GM12801 (cell line): ENCODE data around the gene FIGLA.

Source experiments
- CTCF ChIP-seq: IDR thresholded peaks from one replicate; pipeline ENCODE4 v1.5.1; 2011; ENCODE audit warnings: control low read depth; ENCODE audit not compliant: insufficient read length; ENCODE audit errors: extremely low read depth

Gene FIGLA

GRCh38 chr2:70757966-70758365 is 32.5 kb downstream of the FIGLA start:
- no peak for TF ChIP-seq CTCF

- TF ChIP-seq CTCF = no peak
Observed at GRCh38 chr2:70757360-70757759, 33.1 kb downstream of the FIGLA start.

DNA sequence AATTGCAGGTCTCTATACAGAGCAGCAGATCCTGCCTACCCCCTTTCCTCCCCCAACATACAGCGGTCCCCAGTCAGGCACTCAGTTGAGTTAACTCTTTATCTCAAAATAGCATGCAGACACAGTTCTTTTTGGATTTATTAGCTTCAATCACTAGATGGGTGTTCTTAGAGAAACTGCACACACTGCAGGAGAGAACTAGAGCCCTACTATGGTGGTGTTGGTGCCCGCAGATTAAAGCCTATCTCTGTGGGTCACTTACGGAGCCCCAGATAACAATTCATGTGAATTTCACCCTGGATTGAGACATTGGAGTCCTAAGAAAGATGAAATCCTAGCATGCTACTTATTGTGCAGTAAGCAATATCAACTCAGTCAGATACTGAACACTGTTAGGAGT is 34.3 kb downstream of the FIGLA start:
- TF ChIP-seq CTCF = no peak

- no peak for TF ChIP-seq CTCF
Observed at GRCh38 chr2:70753902-70754301, 36.5 kb downstream of the FIGLA start.

GRCh38 chr2:70753031-70753430 is 37.4 kb downstream of the FIGLA start:
- no peak for TF ChIP-seq CTCF

GRCh38 chr2:70752396-70752795 is 38.0 kb downstream of the FIGLA start:
- TF ChIP-seq CTCF = no peak

DNA sequence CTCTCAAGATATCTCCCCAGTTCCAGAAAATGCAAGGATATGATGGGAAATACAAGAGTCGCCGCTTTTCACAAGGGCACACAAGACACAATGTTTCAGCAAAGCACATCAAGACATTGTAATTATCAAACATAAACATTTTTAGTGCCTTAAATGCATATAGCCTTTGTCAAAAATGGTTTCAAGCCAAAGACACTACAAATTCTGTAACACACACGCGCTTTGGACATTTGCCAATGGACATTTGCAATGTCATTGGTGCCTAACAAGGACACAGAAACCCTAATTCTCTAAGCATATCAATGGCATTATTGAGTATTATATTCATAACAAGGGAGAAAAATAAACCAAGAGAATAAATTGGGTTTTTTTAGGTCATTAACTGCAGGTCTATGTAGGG is 38.6 kb downstream of the FIGLA start:
- TF ChIP-seq CTCF = no peak

DNA sequence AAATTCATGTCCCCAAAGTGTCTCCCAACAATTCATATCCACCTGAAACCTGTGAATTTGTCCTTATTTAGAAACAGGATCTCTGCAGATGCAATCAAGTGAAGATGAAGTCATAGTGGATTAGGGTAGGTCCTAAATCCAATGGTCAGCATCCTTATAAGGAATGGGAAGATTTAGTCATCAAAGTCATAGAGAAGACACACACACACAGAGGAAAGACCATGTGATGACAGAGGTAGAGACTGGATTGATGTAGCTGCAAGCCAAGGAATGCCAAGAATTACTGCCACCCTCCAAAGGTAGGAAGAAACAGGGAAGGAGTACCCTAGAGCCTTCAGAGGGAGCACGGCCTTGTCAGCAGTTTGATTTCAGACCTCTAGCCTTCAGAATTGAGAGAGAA is 40.1 kb downstream of the FIGLA start:
- no peak for TF ChIP-seq CTCF
